GM18508 (cell line): ENCODE measurements around the gene CEP104.
"Not testable (repeated sequence)": the region's sequence is repeated elsewhere in the genome, so short reads cannot be mapped to it uniquely, and the experiment has no call there.

Source experiments
- ATAC-seq: cut with Tn5 transposase; IDR thresholded peaks from one replicate; pipeline ENCODE4 v1.9.1; 2021; ENCODE audit warnings: moderate number of reproducible peaks; ENCODE audit not compliant: insufficient read depth, unreplicated experiment

CEP104 gene

GRCh38 chr1:3834701-3835100, 22.3 kb downstream of the CEP104 start:
- ATAC-seq, result no peak

- no peak for ATAC-seq
These were observed 25.3 kb downstream of the CEP104 start for GRCh38 chr1:3831689-3832088.

- ATAC-seq, result no peak
These were observed 28.6 kb downstream of the CEP104 start for GRCh38 chr1:3828391-3828790.

- no peak for ATAC-seq
These were observed 29.2 kb downstream of the CEP104 start for GRCh38 chr1:3827813-3828307.

GRCh38 chr1:3825356-3825755, 31.7 kb downstream of the CEP104 start:
- ATAC-seq, result no peak

GRCh38 chr1:3824650-3825049, 32.4 kb downstream of the CEP104 start:
- ATAC-seq, result no peak

- no peak for ATAC-seq
These were observed 34.6 kb downstream of the CEP104 start for GRCh38 chr1:3822421-3822820.

GRCh38 chr1:3821908-3822307, 35.1 kb downstream of the CEP104 start:
- no peak for ATAC-seq

GRCh38 chr1:3821447-3821846, 35.6 kb downstream of the CEP104 start:
- no peak for ATAC-seq

- ATAC-seq, result no peak
These were observed 36.0 kb downstream of the CEP104 start for GRCh38 chr1:3821004-3821403.

- ATAC-seq, result no peak
These were observed 36.7 kb downstream of the CEP104 start for GRCh38 chr1:3820316-3820715.

- ATAC-seq, result no peak
These were observed 37.2 kb downstream of the CEP104 start for GRCh38 chr1:3819771-3820200.

- ATAC-seq, result no peak
These were observed 39.0 kb downstream of the CEP104 start for GRCh38 chr1:3817821-3818597.

GRCh38 chr1:3817138-3817740, 39.8 kb downstream of the CEP104 start:
- ATAC-seq, result no peak

GRCh38 chr1:3816331-3817137, 40.5 kb downstream of the CEP104 start:
- ATAC-seq, result no peak

- ATAC-seq, result no peak
These were observed 42.0 kb downstream of the CEP104 start for GRCh38 chr1:3814771-3815561.

GRCh38 chr1:3814065-3814464, 42.9 kb downstream of the CEP104 start:
- no peak for ATAC-seq

GRCh38 chr1:3811595-3811911, 45.5 kb downstream of the CEP104 start:
- ATAC-seq, result no peak

GRCh38 chr1:3810149-3810761, 46.8 kb downstream of the CEP104 start:
- ATAC-seq, result not testable (repeated sequence)

- ATAC-seq, result no peak
These were observed 47.3 kb downstream of the CEP104 start for GRCh38 chr1:3809680-3810079.
